HS-27A (cell line): ENCODE measurements around the gene SYNDIG1L.
"Not testable (repeated sequence)": the region's sequence is repeated elsewhere in the genome, so short reads cannot be mapped to it uniquely, and the experiment has no call there.

ENCODE experiments used
- DNase-seq: peaks from one replicate; pipeline ENCODE4 v3.0.0-alpha.2; 2012; ENCODE audit warnings: low read depth, missing footprints

SYNDIG1L gene

GRCh38 chr14:74402401-74403251 is 23.4 kb downstream of the SYNDIG1L start:
- no peak for DNase-seq

GRCh38 chr14:74401504-74402241 is 24.3 kb downstream of the SYNDIG1L start:
- DNase-seq, result no peak

DNA sequence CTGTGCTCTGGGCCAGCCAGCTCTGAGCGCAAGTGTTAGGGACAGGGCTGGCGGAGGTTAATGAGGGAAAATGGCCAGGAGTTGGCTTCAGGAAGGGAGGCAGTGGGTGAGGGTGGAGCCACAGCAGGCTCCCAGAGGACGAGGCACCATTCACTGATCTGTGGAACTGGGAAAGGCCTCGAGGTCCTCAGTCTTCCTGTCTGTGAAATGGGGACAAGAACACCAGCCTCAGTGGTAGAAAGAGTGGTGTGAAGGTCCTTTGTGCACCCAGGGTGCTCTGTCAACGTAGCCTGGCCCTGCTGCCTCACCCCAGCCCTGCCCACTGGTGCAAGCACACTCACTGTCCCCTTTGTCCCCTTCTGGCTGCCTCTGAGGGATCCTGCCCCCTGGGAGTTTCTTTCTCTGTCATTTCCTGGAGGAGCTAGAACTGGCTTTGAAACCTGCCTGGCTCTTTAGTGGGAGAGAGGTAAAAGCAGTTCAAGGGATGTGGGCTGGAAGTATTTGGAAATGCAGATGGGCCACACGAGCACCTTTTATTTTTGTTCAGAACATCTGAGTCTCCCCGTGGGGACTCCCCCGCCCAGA is 25.0 kb downstream of the SYNDIG1L start:
- DNase-seq, result no peak

DNA sequence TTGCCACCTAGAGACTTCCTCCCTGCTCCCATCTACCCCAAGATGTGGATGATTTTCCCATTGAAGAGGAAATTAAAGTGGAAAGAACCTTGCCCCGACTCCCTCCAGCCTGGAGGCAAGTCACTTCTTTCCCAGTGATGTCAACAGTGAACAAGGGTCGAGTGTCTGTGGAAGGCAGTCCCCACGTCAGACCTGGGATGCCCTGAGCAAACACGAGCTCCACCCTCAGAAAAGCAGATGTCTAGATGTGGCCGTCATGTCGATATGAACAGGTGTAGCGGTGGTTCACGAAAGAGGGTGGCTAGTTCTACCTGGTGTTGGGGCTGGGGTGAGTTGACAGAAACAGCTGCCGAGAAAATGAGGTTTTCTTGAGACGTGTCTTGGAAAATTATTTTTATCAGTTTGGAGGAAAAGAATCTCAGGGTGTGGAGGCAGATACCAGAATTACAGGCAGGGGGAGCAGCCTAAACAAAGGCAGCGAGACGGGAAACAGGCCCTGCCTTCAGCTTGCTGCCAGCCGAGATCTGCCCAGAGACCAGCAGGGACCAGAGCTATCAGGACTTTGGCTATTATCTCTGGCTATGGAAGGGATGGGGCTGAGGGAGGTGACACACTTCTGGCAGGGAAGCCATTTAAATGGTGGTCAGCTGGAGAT is 25.9 kb downstream of the SYNDIG1L start:
- no peak for DNase-seq

DNA sequence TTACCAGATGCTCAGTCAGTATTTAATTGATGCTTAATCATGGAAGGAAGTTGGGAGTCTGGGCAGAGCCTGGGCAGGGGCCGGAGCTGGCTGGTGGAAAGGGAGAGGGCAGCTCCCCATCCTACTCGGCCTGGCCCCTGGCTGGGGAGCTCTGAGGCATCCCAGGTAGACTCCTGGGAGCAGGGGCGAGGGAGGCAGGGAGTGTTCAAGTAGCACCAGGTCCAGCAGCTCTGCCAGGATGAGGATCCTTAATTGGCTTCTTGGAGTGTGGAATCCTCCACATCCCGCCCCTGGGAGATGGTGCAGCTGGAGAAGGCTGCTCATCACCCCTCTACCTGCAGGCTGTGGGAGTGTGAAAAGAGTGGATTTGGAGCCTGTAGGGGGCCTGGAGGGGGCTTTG is 30.9 kb downstream of the SYNDIG1L start:
- DNase-seq, result no peak

DNA sequence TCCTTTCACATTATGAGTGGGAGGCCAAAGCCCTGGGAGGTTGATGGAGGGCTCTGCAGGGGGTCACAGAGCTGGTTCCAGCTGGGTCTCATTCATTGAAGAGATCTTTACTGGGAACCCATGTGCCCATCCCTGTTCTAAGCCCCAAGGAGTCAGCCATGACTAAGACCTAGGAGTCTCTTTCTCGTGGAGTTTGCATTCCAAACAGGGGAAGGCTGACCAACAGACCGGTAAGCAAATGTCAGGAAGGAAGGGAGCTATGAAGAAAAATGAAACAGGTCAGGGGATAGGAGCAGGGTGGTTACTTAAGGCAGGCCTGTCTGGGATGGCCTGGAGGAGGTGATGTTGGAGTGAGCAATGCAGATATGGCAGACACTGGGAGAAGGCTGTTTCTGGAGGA is 31.5 kb downstream of the SYNDIG1L start:
- no peak for DNase-seq

DNA sequence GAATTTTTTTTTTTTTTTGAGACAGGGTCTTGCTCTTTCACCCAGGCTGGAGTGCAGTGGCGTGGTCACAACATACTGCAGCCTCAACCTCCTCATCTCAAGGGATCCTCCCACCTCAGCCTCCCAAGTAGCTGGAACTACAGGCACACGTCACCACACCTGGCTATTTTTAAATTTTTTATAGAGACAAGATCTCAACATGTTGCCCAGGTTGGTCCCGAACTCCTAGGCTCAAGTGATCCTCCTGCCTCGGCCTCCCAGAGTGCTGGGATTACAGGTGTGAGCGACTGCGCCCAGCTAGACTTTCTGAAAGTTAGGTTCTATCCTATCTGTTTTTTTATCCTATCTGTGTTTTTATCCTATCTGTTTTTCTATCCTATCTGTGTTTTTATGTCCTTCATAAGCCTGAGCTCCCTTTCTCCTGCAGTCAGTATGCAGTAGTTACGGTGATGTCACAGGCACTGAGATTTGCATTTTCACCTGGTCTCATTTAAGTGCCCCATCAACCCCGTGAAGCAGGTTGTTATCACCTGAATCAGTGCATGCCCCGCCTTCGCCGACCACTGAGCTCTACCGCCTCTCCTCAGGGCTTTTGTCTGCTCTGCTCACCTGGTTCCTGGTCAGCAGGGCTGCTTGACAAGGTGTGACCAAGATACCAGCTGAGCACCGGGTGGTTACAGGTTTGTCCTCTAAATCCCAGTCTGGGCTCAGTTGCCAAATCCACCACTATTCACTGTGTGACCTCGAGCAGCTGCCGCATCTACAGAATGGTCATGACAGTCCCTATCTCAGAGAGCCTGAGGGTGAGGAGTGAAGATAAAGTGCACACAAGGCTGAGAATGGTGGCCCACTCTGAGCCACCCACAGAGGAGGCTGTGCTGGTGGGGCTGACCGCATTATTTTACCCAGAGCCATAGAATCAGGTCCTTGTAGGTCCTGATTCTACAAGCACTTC is 33.1 kb downstream of the SYNDIG1L start:
- no peak for DNase-seq

DNA sequence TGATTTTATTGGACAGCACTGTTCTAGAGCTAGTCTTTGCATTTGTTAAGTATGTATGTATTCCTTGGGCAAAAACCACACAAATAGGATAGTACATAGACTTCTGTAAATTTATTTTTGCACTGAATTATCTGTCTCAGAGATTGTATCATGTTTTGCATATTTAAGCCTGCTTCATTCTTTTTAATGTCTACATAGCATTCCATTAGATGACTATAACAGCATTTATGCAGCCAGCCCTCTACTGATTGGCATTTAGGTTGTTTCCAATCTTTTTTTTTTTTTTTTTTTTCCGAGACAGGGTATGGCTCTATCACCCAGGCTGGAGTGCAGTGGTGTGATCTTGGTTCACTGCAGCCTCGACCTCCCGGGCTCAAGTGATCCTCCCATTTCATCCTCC is 34.5 kb downstream of the SYNDIG1L start:
- DNase-seq, result no peak

- not testable (repeated sequence) for DNase-seq
Observed at GRCh38 chr14:74390505-74390904, 35.5 kb downstream of the SYNDIG1L start.

GRCh38 chr14:74389980-74390379 is 36.0 kb downstream of the SYNDIG1L start:
- no peak for DNase-seq

DNA sequence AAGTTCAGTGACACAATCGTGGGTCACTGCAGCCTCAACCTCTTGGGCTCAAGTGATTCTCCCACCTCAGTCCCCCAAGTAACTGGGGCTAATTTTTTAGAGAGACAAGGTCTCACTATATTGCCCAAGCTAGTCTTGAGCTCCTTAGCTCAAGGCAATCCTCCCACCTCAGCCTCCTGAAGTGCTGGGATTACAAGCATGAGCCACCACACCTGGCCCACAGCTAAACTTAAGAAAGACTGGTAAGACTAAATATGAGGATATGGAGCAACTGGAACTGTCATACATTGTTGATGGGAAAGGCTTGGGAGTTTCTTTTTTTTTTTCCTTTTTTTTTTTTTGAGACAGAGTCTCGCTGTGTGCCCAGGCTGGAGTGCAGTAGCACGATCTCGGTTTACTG is 43.8 kb downstream of the SYNDIG1L start:
- no peak for DNase-seq

GRCh38 chr14:74381571-74381970 is 44.4 kb downstream of the SYNDIG1L start:
- not testable (repeated sequence) for DNase-seq

DNA sequence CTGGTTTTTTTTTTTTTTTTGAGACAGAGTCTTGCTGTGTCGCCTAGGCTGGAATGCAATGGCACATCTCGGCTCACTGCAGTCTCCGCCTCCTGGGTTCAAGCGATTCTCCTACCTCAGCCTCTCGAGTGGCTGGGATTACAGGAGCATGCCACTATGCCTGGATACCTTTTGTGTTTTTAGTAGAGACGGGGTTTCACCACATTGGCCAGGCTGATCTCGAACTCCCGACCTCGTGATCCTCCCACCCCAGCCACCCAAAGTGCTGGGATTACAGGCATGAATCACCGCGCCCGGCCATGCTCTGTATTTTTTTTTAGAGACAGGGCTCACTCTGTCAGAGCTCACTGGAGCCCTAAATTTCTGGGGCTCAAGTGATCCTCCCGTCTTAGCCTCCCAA is 45.2 kb downstream of the SYNDIG1L start:
- DNase-seq, result no peak

- no peak for DNase-seq
Observed at GRCh38 chr14:74380172-74380571, 45.8 kb downstream of the SYNDIG1L start.

GRCh38 chr14:74377976-74378690 is 47.9 kb downstream of the SYNDIG1L start:
- no peak for DNase-seq

- no peak for DNase-seq
Observed at GRCh38 chr14:74368441-74368840, 57.6 kb downstream of the SYNDIG1L start.

DNA sequence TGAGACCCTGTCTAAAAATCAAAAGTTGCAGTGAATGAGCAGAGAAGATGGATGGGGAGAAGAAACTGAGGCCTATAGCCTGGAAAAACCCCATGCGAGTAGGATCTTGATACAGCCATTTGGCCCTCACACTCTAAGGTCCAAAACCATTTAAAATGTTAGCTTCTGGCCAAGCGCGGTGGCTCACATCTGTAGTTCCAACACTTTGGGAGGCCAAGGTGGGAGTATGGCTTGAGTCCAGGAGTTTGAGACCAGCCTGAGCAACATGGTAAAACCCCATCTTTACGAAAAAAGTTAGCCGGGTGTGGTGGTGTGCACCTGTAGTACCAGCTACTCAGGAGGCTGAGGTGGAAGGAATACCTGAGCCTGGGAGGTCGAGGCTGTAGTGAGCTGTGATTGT is 58.0 kb downstream of the SYNDIG1L start:
- DNase-seq, result no peak

DNA sequence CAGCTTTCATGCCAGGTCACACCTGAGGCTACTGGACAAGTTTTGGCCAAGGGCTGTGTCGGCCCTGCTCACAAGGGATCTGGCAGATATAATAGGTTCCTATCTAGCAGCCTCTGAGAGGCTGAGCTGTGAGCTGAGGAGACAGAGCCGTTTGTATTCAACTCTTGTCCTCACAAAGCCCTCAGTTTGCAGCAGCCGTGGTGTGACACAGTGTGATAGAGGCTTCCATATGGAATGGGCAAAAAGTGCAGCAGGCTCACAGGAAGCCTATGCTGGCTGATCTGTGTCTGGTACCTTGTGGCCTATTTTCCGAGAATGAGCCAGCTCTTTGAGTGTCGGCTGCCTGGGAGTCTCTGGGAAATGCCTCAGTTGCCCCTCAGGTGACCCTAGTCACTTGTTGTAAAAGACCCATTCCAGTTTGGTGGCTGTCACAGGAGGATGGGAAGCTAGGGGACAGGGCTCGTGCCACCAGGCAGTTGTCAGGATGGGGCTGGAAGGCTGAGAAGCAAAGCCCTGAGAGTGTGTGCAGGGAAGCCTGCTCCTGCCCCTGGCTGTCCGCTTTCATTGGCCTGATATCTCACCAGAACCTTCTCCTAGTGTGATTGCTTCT is 61.6 kb downstream of the SYNDIG1L start:
- no peak for DNase-seq

GRCh38 chr14:74362361-74362915 is 63.6 kb downstream of the SYNDIG1L start:
- peak; percentile 22 for DNase-seq

GRCh38 chr14:74360163-74360562 is 65.8 kb downstream of the SYNDIG1L start:
- no peak for DNase-seq
